Gastrocnemius medialis (tissue), 4 donors: ENCODE data around the gene NUCKS1.

ENCODE experiments used
- POLR2A ChIP-seq, 2 donors: fragments of 450-650 bp; IDR thresholded peaks; one replicate each; pipeline ENCODE4 v1.6.1; 2017; ENCODE audit warnings: antibody characterized with exemption in 2 of 2, mild to moderate bottlenecking in 2 of 2, moderate library complexity in 2 of 2
- TF ChIP-seq, protein P1 (sequence below), 5 experiments: fragments of 450-650 bp in 3 of 5; fragments of 200-600 bp in 2 of 5; sonication (generic) in 2 of 5; IDR thresholded peaks in 4 of 5; conservative IDR thresholded peaks in 1 of 5; 1 replicate in 4 of 5; 2 replicates in 1 of 5; pipeline ENCODE4 v1.5.1; 2016 to 2019; ENCODE audit warnings: antibody characterized with exemption in 5 of 5, mild to moderate bottlenecking in 3 of 5, moderate library complexity in 3 of 5

DNA sequence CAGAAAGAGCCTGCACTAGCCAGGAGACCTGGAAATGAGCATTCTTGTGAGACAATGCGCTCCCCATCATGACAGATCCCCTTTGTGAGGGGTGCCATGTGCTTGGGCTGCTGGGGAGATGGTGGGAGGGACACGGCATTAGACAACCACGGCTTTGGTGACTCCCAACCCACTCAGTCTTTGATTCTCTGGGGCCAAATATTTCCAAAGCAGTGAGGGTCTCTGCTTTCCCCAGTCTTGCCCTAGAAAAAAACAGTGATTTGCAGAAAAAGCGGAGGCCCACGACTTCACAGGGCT is 79.9 kb downstream of the NUCKS1 start:
- TF ChIP-seq, protein P1, sequence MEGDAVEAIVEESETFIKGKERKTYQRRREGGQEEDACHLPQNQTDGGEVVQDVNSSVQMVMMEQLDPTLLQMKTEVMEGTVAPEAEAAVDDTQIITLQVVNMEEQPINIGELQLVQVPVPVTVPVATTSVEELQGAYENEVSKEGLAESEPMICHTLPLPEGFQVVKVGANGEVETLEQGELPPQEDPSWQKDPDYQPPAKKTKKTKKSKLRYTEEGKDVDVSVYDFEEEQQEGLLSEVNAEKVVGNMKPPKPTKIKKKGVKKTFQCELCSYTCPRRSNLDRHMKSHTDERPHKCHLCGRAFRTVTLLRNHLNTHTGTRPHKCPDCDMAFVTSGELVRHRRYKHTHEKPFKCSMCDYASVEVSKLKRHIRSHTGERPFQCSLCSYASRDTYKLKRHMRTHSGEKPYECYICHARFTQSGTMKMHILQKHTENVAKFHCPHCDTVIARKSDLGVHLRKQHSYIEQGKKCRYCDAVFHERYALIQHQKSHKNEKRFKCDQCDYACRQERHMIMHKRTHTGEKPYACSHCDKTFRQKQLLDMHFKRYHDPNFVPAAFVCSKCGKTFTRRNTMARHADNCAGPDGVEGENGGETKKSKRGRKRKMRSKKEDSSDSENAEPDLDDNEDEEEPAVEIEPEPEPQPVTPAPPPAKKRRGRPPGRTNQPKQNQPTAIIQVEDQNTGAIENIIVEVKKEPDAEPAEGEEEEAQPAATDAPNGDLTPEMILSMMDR (IDR thresholded peaks at IDR 0.05 in 4 of 5, conservative IDR thresholded peaks at IDR 0.05 in 1 of 5) = no peak
- no peak for TF ChIP-seq POLR2A (IDR thresholded peaks at IDR 0.05)
